GM19099 (cell line): ENCODE data around the gene HNRNPL.

Experiments
- POLR2A ChIP-seq: IDR thresholded peaks from 3 replicates; pipeline ENCODE4 v1.6.1; 2011; ENCODE audit warnings: low read depth; ENCODE audit not compliant: insufficient read length; ENCODE audit errors: extremely low read depth

The HNRNPL gene

GRCh38 chr19:38817081-38817480 is 32.7 kb downstream of the HNRNPL start:
- TF ChIP-seq POLR2A: no peak

GRCh38 chr19:38816131-38816750 is 33.5 kb downstream of the HNRNPL start:
- no peak for TF ChIP-seq POLR2A

GRCh38 chr19:38815059-38816001 is 34.5 kb downstream of the HNRNPL start:
- TF ChIP-seq POLR2A: no peak

GRCh38 chr19:38813323-38813722 is 36.5 kb downstream of the HNRNPL start:
- TF ChIP-seq POLR2A: no peak

GRCh38 chr19:38812841-38813320 is 36.9 kb downstream of the HNRNPL start, which contains the start of gene LGALS4:
LGALS4 (minus strand) TSS chr19:38812945; CDS start chr19:38812886, 59 bp downstream.
- TF ChIP-seq POLR2A: no peak

GRCh38 chr19:38812009-38812840 is 37.6 kb downstream of the HNRNPL start:
- TF ChIP-seq POLR2A: no peak

GRCh38 chr19:38809592-38810252 is 40.1 kb downstream of the HNRNPL start:
- TF ChIP-seq POLR2A: no peak

- TF ChIP-seq POLR2A: no peak
These were observed 41.0 kb downstream of the HNRNPL start for GRCh38 chr19:38808741-38809140.

GRCh38 chr19:38806371-38806770 is 43.4 kb downstream of the HNRNPL start:
- no peak for TF ChIP-seq POLR2A

- TF ChIP-seq POLR2A: no peak
These were observed 44.6 kb downstream of the HNRNPL start for GRCh38 chr19:38805180-38805579.

GRCh38 chr19:38803543-38803942 is 46.2 kb downstream of the HNRNPL start:
- no peak for TF ChIP-seq POLR2A

GRCh38 chr19:38801359-38802095 is 48.3 kb downstream of the HNRNPL start:
- no peak for TF ChIP-seq POLR2A

- TF ChIP-seq POLR2A: no peak
These were observed 49.0 kb downstream of the HNRNPL start for GRCh38 chr19:38800577-38801347.
